SK-N-SH (cell line): ENCODE results near the gene CIDEB. TPM values are rescaled to one million over a fixed set of nuclear protein-coding genes. Genes with fewer than 3 reads are reported as not detected.

ENCODE experiments used
- CTCF ChIA-PET: fragments of 300-600, 350-600 bp; formaldehyde crosslinking; extraction: SDS; loops from one replicate; lab custom pipeline; 2021; lab: Yijun Ruan, JAX
- POLR2A ChIA-PET: fragments of 350-600 bp; sonication (Branson Sonifier 250); formaldehyde crosslinking; extraction: SDS; loops from one replicate; lab custom pipeline; 2020; ENCODE audit warnings: antibody characterized with exemption, inconsistent platforms; lab: Yijun Ruan, JAX
- DNase-seq: peaks from one replicate; pipeline ENCODE4 v3.0.0; 2012
- H2AFZ ChIP-seq: fragments of 200-600 bp; sonication (generic); 2 replicates; pipeline ENCODE4 v1.8.1; 2016; ENCODE audit warnings: antibody characterized with exemption, mild to moderate bottlenecking, low read depth
- H3F3A ChIP-seq: fragments of 200-600 bp; sonication (generic); replicated peaks from 2 replicates; pipeline ENCODE3; 2016; ENCODE audit warnings: antibody characterized with exemption, mild to moderate bottlenecking; ENCODE audit not compliant: insufficient read depth
- H3K27ac ChIP-seq, 2 experiments: fragments of 200-500 bp in 1 of 2; fragments of 200-600 bp in 1 of 2; sonication (Bioruptor generic) in 1 of 2; sonication (generic), shearing (Covaris generic) in 1 of 2; 2 replicates each; pipeline versions ENCODE4 v1.5.1 to v1.6.1; 2014 to 2016; ENCODE audit warnings: low read depth in 2 of 2, inconsistent platforms in 1 of 2, low read length in 1 of 2, mild to moderate bottlenecking in 1 of 2, mixed read lengths in 1 of 2
- H3K27me3 ChIP-seq: fragments of 200-600 bp; sonication (generic), shearing (Covaris generic); 2 replicates; pipeline ENCODE4 v1.6.1; 2016; ENCODE audit warnings: mixed run types; ENCODE audit not compliant: insufficient read depth
- H3K36me3 ChIP-seq, 2 experiments: fragments of 200-500 bp in 1 of 2; fragments of 200-600 bp in 1 of 2; sonication (Bioruptor generic) in 1 of 2; sonication (generic) in 1 of 2; replicated peaks in 1 of 2; 2 replicates each; pipeline versions ENCODE3 to v1.5.1; 2014 to 2016; ENCODE audit warnings: low read length in 1 of 2, mild to moderate bottlenecking in 1 of 2; ENCODE audit not compliant: insufficient read depth in 2 of 2, control insufficient read depth in 1 of 2
- H3K4me1 ChIP-seq, 2 experiments: fragments of 200-500 bp in 1 of 2; fragments of 200-600 bp in 1 of 2; sonication (Bioruptor generic) in 1 of 2; sonication (generic), shearing (Covaris generic) in 1 of 2; 2 replicates each; pipeline versions ENCODE4 v1.5.1 to v1.6.1; 2014 to 2016; ENCODE audit warnings: low read depth in 1 of 2, low read length in 1 of 2, mixed run types in 1 of 2; ENCODE audit not compliant: insufficient read depth in 2 of 2, control insufficient read depth in 1 of 2
- H3K4me2 ChIP-seq: fragments of 200-600 bp; sonication (generic), shearing (Covaris generic); 2 replicates; pipeline ENCODE4 v1.6.1; 2017; ENCODE audit warnings: mixed run types
- H3K4me3 ChIP-seq, 2 experiments: fragments of 200-500 bp in 1 of 2; fragments of 200-600 bp in 1 of 2; sonication (Bioruptor generic) in 1 of 2; sonication (generic), shearing (Covaris generic) in 1 of 2; 2 replicates each; pipeline versions ENCODE4 v1.5.1 to v1.8.1; 2014 to 2016; ENCODE audit warnings: low read depth in 2 of 2, inconsistent platforms in 1 of 2, low read length in 1 of 2, mild to moderate bottlenecking in 1 of 2, mixed read lengths in 1 of 2, moderate library complexity in 1 of 2
- H3K79me2 ChIP-seq: fragments of 200-600 bp; sonication (generic); 2 replicates; pipeline ENCODE4 v1.8.1; 2017; ENCODE audit warnings: mild to moderate bottlenecking; ENCODE audit not compliant: insufficient read depth
- H3K9ac ChIP-seq: fragments of 200-600 bp; sonication (generic); 2 replicates; pipeline ENCODE4 v1.6.1; 2017; ENCODE audit warnings: mixed run types
- H3K9me2 ChIP-seq: fragments of 200-600 bp; sonication (generic); 2 replicates; pipeline ENCODE4 v1.6.1; 2017; ENCODE audit warnings: mixed run types
- H3K9me3 ChIP-seq: fragments of 200-600 bp; sonication (generic); 2 replicates; pipeline ENCODE4 v1.6.1; 2017; ENCODE audit warnings: mixed run types, mild to moderate bottlenecking, moderate library complexity
- H4K20me1 ChIP-seq: fragments of 200-600 bp; sonication (generic); 2 replicates; pipeline ENCODE4 v1.6.1; 2017; ENCODE audit warnings: mild to moderate bottlenecking, mixed run types; ENCODE audit not compliant: insufficient read depth
- EZH2phosphoT487 ChIP-seq: fragments of 200-600 bp; sonication (generic); IDR thresholded peaks from 2 replicates; pipeline ENCODE4 v1.6.1; 2017; ENCODE audit warnings: low read depth, mixed run types, mild to moderate bottlenecking, antibody characterized with exemption, moderate library complexity, borderline replicate concordance
- GATA2 ChIP-seq: sonication (generic); formaldehyde crosslinking; IDR thresholded peaks from 2 replicates; pipeline ENCODE4 v1.5.0; 2020; ENCODE audit warnings: mild to moderate bottlenecking, missing genetic modification reagents
- RAD21 ChIP-seq: IDR thresholded peaks from 2 replicates; pipeline ENCODE4 v1.6.1; 2012; ENCODE audit warnings: mild to moderate bottlenecking, low read length
- SMC3 ChIP-seq: IDR thresholded peaks from 2 replicates; pipeline ENCODE4 v1.6.1; 2012; ENCODE audit warnings: low read depth, low read length, improper control_type of control experiment
- YY1 ChIP-seq: IDR thresholded peaks from 2 replicates; pipeline ENCODE4 v1.4.0; 2012; ENCODE audit warnings: low read depth, mild to moderate bottlenecking
- WGBS: methylation state at CpG from one replicate; pipeline ENCODE4 v1.1.6; 2017; ENCODE audit warnings: low lambda C conversion rate; 5-methylcytosine and 5-hydroxymethylcytosine counted together
- polyA plus RNA-seq, 3 experiments: library from polyadenylated mRNA; depleted of rRNA; stranded (reverse); fragments of >200 nt; gene quantifications; 2 replicates each; pipeline ENCODE4 v1.2.3, GENCODE V29; 2012
- TF ChIP-seq, protein P1 (sequence below): IDR thresholded peaks from 2 replicates; pipeline ENCODE4 v1.4.0; 2012; ENCODE audit warnings: low read depth
- TF ChIP-seq, protein P2 (sequence below): IDR thresholded peaks from 2 replicates; pipeline ENCODE4 v1.6.1; 2012; ENCODE audit warnings: mild to moderate bottlenecking, low read depth, low read length, moderate library complexity
- TF ChIP-seq, protein P3 (sequence below): fragments of 200-600 bp; sonication (generic); IDR thresholded peaks from 2 replicates; pipeline ENCODE4 v1.6.1; 2017; ENCODE audit warnings: antibody characterized with exemption, mild to moderate bottlenecking, moderate library complexity
- TF ChIP-seq, protein P4 (sequence below): fragments of 150-350 bp; IDR thresholded peaks from 2 replicates; pipeline ENCODE4 v1.6.1; 2017; ENCODE audit warnings: antibody characterized with exemption, low read length, low read depth, borderline replicate concordance
- TF ChIP-seq, protein P5 (sequence below): fragments of 150-350 bp; IDR thresholded peaks from 2 replicates; pipeline ENCODE4 v1.6.1; 2016; ENCODE audit warnings: mild to moderate bottlenecking, low read depth, low read length

The CIDEB gene
- polyA plus RNA-seq, 1 of the 3 experiments (the other 2 are of a cell fraction): 0.05 TPM

DNA sequence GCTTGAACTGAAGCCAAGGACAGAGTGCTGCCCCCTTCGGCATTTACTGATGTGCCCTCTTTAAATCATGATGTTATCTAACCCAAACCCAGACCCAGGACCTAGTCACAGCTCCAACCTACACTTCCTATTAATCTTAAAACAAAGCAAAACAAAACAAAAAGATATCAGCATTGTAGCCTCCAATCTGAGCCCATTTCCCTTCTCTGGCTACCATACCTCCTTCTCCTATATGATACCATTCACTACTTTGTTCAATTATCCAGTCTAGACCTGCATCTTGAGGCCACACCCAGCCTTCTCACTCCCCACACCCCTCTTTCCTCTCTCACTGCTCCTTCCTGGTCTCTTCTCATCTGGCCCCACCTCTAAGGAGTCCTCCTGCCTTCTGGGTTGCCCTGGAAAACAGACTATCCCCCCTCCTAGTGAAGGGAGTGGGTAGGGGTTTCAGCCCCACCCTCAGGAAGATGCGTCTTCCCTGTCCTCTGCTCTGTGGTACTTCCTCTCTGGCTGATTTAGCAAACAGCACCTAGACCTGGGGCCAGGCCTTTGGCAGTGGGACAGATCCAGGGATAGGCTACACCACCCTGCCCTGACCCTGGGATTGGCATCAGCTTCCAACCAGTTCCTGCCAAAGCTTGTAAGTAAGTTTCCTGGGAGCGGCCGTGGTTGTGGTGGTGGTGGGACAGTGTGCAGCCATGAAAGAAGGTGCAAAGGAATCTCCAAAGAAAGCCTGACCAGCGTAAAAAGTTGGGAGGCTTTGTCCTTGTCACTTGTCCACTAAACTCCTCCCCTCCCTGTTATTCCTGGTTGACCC, 6.8 kb upstream of the CIDEB start:
- Histone ChIP-seq H2AFZ (no peak overlapping the region), H4K20me1 (no peaks in the 10 kb centered on the region), H3K4me3 (no peak overlapping the region), H3K36me3 (peaks cover 0 to 14% of the 10 kb centered on the region in 2 experiments), H3K9me3 (no peaks in the 10 kb centered on the region), H3K9me2 (no peaks in the 10 kb centered on the region)
- WGBS: 81% methylated on average over 5 of the region's 5 CpGs
- TF ChIP-seq YY1 (no peak), SMC3 (no peak), EZH2phosphoT487 (no peak), GATA2 (CRISPR knock-in tag) (no peak), RAD21 (no peak)
- TF ChIP-seq, protein P1, sequence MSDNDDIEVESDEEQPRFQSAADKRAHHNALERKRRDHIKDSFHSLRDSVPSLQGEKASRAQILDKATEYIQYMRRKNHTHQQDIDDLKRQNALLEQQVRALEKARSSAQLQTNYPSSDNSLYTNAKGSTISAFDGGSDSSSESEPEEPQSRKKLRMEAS: no peak
- TF ChIP-seq, protein P2, sequence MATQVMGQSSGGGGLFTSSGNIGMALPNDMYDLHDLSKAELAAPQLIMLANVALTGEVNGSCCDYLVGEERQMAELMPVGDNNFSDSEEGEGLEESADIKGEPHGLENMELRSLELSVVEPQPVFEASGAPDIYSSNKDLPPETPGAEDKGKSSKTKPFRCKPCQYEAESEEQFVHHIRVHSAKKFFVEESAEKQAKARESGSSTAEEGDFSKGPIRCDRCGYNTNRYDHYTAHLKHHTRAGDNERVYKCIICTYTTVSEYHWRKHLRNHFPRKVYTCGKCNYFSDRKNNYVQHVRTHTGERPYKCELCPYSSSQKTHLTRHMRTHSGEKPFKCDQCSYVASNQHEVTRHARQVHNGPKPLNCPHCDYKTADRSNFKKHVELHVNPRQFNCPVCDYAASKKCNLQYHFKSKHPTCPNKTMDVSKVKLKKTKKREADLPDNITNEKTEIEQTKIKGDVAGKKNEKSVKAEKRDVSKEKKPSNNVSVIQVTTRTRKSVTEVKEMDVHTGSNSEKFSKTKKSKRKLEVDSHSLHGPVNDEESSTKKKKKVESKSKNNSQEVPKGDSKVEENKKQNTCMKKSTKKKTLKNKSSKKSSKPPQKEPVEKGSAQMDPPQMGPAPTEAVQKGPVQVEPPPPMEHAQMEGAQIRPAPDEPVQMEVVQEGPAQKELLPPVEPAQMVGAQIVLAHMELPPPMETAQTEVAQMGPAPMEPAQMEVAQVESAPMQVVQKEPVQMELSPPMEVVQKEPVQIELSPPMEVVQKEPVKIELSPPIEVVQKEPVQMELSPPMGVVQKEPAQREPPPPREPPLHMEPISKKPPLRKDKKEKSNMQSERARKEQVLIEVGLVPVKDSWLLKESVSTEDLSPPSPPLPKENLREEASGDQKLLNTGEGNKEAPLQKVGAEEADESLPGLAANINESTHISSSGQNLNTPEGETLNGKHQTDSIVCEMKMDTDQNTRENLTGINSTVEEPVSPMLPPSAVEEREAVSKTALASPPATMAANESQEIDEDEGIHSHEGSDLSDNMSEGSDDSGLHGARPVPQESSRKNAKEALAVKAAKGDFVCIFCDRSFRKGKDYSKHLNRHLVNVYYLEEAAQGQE: no peak
- TF ChIP-seq, protein P3, sequence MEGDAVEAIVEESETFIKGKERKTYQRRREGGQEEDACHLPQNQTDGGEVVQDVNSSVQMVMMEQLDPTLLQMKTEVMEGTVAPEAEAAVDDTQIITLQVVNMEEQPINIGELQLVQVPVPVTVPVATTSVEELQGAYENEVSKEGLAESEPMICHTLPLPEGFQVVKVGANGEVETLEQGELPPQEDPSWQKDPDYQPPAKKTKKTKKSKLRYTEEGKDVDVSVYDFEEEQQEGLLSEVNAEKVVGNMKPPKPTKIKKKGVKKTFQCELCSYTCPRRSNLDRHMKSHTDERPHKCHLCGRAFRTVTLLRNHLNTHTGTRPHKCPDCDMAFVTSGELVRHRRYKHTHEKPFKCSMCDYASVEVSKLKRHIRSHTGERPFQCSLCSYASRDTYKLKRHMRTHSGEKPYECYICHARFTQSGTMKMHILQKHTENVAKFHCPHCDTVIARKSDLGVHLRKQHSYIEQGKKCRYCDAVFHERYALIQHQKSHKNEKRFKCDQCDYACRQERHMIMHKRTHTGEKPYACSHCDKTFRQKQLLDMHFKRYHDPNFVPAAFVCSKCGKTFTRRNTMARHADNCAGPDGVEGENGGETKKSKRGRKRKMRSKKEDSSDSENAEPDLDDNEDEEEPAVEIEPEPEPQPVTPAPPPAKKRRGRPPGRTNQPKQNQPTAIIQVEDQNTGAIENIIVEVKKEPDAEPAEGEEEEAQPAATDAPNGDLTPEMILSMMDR: no peak
- TF ChIP-seq, protein P4, sequence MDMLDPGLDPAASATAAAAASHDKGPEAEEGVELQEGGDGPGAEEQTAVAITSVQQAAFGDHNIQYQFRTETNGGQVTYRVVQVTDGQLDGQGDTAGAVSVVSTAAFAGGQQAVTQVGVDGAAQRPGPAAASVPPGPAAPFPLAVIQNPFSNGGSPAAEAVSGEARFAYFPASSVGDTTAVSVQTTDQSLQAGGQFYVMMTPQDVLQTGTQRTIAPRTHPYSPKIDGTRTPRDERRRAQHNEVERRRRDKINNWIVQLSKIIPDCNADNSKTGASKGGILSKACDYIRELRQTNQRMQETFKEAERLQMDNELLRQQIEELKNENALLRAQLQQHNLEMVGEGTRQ: no peak
- TF ChIP-seq, protein P5, sequence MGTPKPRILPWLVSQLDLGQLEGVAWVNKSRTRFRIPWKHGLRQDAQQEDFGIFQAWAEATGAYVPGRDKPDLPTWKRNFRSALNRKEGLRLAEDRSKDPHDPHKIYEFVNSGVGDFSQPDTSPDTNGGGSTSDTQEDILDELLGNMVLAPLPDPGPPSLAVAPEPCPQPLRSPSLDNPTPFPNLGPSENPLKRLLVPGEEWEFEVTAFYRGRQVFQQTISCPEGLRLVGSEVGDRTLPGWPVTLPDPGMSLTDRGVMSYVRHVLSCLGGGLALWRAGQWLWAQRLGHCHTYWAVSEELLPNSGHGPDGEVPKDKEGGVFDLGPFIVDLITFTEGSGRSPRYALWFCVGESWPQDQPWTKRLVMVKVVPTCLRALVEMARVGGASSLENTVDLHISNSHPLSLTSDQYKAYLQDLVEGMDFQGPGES: no peak
- TF ChIP-seq, all 33 proteins: peak for 0
- Histone ChIP-seq H3K9ac (no peak overlapping the region), H3F3A (peaks cover 10% of the 10 kb centered on the region), H3K79me2 (no peaks in the 10 kb centered on the region), H3K27ac (no peak overlapping the region), H3K4me2 (no peak overlapping the region), H3K27me3 (peaks cover 6% of the 10 kb centered on the region; the same call in 1 of the 2 replicates), H3K4me1 (peaks cover 0 to 8% of the 10 kb centered on the region in 2 experiments; a peak in 1 of 4 replicates)
- no peak for DNase-seq
- POLR2A ChIA-PET: interaction anchor here (0.6 to 1.1 kb wide), 2 partner anchors 64 to 173 kb away, joined by 3 read pairs; partner anchors contain the start of gene EMC9
- CTCF ChIA-PET: interaction anchor here (0.9 to 4.1 kb wide), 8 partner anchors 11 to 122 kb away, joined by 3 to 19 read pairs (median 4); partner anchors contain the start of gene TINF2
